ENCODE data around the gene LSM14A. TPM values are rescaled to one million over a fixed set of nuclear protein-coding genes. Genes with fewer than 3 reads are reported as not detected.

The LSM14A gene
- total and polyA plus RNA-seq, 9 of the 15 experiments (the other 6 are each of a cell fraction or from before 2014, with no cell fraction given): 19.5 to 150 (median 95.1) TPM

DNA sequence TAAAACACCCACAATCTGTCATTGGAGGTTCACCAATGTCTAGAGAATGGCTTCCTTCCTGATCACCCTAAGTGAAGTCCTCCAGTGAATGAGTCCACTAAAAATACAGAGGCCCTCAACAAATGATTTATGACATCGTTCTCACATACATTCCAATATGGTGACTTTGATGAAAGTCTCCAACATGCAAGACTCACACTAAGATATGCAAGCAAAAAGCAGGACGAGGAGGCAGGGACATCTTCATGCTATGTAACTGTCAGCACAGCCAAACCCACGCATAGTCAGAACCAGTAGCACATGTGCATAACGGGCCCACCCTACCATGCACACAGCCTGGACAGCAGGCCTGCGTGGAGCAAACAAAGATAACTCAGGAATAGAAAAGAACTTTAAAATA lies 16.6 kb upstream of the LSM14A start (continued):
- TF ChIP-seq UBTF (IDR thresholded peaks at IDR 0.05; ENCODE audit: borderline replicate concordance in 1 of 2, low read depth in 2 of 2, low read length in 2 of 2): no peak
- TF ChIP-seq ZC3H8 (IDR thresholded peaks at IDR 0.05): no peak
- TF ChIP-seq, protein P1, sequence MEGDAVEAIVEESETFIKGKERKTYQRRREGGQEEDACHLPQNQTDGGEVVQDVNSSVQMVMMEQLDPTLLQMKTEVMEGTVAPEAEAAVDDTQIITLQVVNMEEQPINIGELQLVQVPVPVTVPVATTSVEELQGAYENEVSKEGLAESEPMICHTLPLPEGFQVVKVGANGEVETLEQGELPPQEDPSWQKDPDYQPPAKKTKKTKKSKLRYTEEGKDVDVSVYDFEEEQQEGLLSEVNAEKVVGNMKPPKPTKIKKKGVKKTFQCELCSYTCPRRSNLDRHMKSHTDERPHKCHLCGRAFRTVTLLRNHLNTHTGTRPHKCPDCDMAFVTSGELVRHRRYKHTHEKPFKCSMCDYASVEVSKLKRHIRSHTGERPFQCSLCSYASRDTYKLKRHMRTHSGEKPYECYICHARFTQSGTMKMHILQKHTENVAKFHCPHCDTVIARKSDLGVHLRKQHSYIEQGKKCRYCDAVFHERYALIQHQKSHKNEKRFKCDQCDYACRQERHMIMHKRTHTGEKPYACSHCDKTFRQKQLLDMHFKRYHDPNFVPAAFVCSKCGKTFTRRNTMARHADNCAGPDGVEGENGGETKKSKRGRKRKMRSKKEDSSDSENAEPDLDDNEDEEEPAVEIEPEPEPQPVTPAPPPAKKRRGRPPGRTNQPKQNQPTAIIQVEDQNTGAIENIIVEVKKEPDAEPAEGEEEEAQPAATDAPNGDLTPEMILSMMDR (IDR thresholded peaks at IDR 0.05 in 2 of 3, conservative IDR thresholded peaks at IDR 0.05 in 1 of 3; ENCODE audit: insufficient read depth in 2 of 3, low read depth in 1 of 3, low read length in 3 of 3): no peak
- TF ChIP-seq ZNF785 (CRISPR knock-in tag; IDR thresholded peaks at IDR 0.05): no peak
- TF ChIP-seq, protein P2, sequence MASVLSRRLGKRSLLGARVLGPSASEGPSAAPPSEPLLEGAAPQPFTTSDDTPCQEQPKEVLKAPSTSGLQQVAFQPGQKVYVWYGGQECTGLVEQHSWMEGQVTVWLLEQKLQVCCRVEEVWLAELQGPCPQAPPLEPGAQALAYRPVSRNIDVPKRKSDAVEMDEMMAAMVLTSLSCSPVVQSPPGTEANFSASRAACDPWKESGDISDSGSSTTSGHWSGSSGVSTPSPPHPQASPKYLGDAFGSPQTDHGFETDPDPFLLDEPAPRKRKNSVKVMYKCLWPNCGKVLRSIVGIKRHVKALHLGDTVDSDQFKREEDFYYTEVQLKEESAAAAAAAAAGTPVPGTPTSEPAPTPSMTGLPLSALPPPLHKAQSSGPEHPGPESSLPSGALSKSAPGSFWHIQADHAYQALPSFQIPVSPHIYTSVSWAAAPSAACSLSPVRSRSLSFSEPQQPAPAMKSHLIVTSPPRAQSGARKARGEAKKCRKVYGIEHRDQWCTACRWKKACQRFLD (CRISPR knock-in tag; IDR thresholded peaks at IDR 0.05): no peak
- TF ChIP-seq ZNF830 (CRISPR knock-in tag; IDR thresholded peaks at IDR 0.05): no peak
- no peak for TF ChIP-seq ZKSCAN8 (CRISPR knock-in tag; IDR thresholded peaks at IDR 0.05)
- TF ChIP-seq BCOR (IDR thresholded peaks at IDR 0.05): no peak

Measured in K562 (cell line).